AG04449 (cell line): Measurements from ENCODE around the gene STK11IP.

ENCODE experiments used
- CTCF ChIA-PET: fragments of 350-600 bp; formaldehyde crosslinking; extraction: SDS; loops from one replicate; lab custom pipeline; 2021; ENCODE audit warnings: antibody characterized with exemption; lab: Yijun Ruan, JAX
- POLR2A ChIA-PET: fragments of 400-600, 350-600 bp; formaldehyde crosslinking; extraction: SDS; loops from one replicate; lab custom pipeline; 2020; ENCODE audit warnings: antibody characterized with exemption, inconsistent platforms; lab: Yijun Ruan, JAX
- DNase-seq: peaks from one replicate; pipeline ENCODE4 v3.0.0-alpha.2; 2010; ENCODE audit warnings: low read depth, low spot score
- H3K4me3 ChIP-seq: 2 replicates; pipeline ENCODE4 v1.5.1; 2011; ENCODE audit warnings: low read depth, mild to moderate bottlenecking, control low read depth, low read length
- TF ChIP-seq, protein P1 (sequence below): IDR thresholded peaks from one replicate; pipeline ENCODE4 v1.5.1; 2011; ENCODE audit warnings: mild to moderate bottlenecking, moderate library complexity, low read length, control low read depth, inconsistent platforms; ENCODE audit not compliant: insufficient read depth; ENCODE audit errors: missing control alignments

STK11IP gene

DNA sequence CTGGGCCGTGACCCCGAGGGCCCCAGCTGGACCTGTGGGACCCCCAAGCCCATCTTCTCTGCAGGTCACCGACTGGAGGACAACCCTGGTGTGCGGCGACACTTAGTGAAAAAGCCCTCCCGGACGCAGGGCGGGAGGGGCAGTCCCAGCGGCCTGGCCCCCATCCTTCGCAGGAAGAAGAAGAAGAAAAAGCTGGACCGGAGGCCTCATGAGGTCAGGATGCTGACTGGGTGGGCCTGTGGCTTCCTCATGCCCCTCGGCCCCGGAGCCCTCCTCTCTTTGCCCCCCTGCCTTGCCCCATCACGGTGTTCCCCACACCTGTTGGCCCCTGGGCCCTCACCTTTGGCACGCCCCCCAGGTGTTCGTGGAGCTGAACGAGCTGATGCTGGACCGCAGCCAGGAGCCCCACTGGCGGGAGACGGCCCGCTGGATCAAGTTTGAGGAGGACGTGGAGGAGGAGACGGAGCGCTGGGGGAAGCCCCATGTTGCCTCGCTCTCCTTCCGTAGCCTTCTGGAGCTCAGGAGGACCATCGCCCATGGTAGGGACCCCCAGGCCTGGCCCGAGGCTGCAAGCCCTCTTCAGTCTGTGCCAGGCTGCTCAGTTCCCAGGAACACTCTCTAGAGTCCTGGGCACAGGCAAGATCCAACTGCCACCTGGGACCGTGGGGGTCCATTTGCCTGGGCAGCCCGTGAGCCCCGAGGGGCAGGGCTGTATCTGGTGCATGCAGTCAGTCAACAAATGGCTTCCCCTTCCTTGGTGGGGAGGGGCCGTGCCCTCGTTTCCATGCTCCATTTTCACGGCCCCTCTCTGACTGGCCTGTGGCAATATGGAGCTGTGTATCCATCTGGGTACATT lies 34.5 kb downstream of the STK11IP start:
- no peak overlapping the region for H3K4me3 ChIP-seq
- ChIA-PET POLR2A (no interaction called here), CTCF (interaction anchor here (0.8 to 8.0 kb wide), 3 partner anchors 11 to 179 kb away, joined by 3 to 65 read pairs (median 9); no protein-coding TSS in a partner anchor)
- DNase-seq, result no peak
- TF ChIP-seq, protein P1, sequence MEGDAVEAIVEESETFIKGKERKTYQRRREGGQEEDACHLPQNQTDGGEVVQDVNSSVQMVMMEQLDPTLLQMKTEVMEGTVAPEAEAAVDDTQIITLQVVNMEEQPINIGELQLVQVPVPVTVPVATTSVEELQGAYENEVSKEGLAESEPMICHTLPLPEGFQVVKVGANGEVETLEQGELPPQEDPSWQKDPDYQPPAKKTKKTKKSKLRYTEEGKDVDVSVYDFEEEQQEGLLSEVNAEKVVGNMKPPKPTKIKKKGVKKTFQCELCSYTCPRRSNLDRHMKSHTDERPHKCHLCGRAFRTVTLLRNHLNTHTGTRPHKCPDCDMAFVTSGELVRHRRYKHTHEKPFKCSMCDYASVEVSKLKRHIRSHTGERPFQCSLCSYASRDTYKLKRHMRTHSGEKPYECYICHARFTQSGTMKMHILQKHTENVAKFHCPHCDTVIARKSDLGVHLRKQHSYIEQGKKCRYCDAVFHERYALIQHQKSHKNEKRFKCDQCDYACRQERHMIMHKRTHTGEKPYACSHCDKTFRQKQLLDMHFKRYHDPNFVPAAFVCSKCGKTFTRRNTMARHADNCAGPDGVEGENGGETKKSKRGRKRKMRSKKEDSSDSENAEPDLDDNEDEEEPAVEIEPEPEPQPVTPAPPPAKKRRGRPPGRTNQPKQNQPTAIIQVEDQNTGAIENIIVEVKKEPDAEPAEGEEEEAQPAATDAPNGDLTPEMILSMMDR, result no peak

GRCh38 chr2:219632760-219633105 lies 35.1 kb downstream of the STK11IP start:
- ChIA-PET CTCF (interaction anchor here (2.0 to 8.0 kb wide), 2 partner anchors 11 to 57 kb away, joined by 9 to 65 read pairs; no protein-coding TSS in a partner anchor), POLR2A (no interaction called here)
- TF ChIP-seq, protein P1, result no peak
- no peak overlapping the region for H3K4me3 ChIP-seq
- DNase-seq, result no peak

GRCh38 chr2:219633276-219634065 lies 35.8 kb downstream of the STK11IP start:
- TF ChIP-seq, protein P1, result no peak
- no peak overlapping the region for H3K4me3 ChIP-seq
- no peak for DNase-seq
- ChIA-PET CTCF (interaction anchor here (2.0 to 8.0 kb wide), 2 partner anchors 10 to 57 kb away, joined by 9 to 65 read pairs; no protein-coding TSS in a partner anchor), POLR2A (interaction anchor here (1.2 kb wide), 1 partner anchor 36 kb away, joined by 3 read pairs; the partner anchor contains the start of gene STK11IP)

- POLR2A ChIA-PET, result interaction anchor here (1.2 kb wide), 1 partner anchor 37 kb away, joined by 3 read pairs; the partner anchor contains the start of gene STK11IP
- H3K4me3 ChIP-seq, result no peak overlapping the region
- TF ChIP-seq, protein P1, result no peak
- CTCF ChIA-PET, result interaction anchor here (1.0 to 8.0 kb wide), 4 partner anchors 8 to 55 kb away, joined by 3 to 65 read pairs (median 3); no protein-coding TSS in a partner anchor
- no peak for DNase-seq
These were observed 36.7 kb downstream of the STK11IP start for GRCh38 chr2:219634171-219634940.

DNA sequence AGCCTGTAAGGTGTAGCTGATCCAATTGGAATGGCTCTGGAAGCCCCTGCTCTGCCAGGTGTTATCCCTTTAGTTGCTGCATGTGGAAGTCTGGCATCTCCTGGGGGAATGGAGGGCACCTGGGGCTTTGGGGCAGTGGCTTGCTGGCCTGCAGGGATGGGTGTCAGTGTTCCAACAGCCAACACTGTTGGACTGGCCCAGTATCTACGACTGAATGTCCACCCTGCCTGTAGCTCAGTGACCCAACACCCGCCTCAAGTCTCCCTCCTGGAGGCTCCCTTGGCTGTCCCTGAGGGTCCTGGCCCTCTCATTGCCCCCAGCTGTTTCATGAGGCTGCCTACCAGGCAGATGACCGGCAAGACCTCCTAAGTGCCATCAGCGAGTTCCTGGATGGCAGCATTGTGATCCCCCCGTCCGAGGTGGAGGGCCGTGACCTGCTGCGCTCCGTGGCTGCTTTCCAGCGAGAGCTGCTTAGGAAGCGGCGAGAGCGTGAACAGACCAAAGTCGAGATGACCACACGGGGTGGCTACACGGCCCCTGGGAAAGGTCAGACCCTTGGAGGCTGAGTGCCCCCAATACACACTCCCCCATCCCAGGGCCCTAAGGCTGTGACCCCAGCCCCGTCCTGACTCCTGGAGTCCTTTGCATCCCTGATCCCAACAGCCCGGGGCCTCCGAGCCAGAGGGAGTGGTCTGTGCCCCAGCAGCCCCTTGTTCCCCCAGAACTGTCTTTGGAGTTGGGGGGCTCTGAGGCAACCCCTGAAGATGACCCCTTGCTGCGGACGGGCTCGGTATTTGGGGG lies 37.5 kb downstream of the STK11IP start:
- no peak for DNase-seq
- ChIA-PET CTCF (interaction anchor here (1.0 to 8.0 kb wide), 4 partner anchors 8 to 54 kb away, joined by 3 to 65 read pairs (median 3); no protein-coding TSS in a partner anchor), POLR2A (no interaction called here)
- H3K4me3 ChIP-seq, result no peak overlapping the region
- TF ChIP-seq, protein P1, result no peak
